K562 (cell line): ENCODE results near the gene GCHFR. TPM values are rescaled to one million over a fixed set of nuclear protein-coding genes. Genes with fewer than 3 reads are reported as not detected.

Experiments
- CBFA2T3 ChIP-seq: fragments of 450-650 bp; IDR thresholded peaks from 2 replicates; pipeline ENCODE4 v1.6.1; 2017
- CBFB ChIP-seq: sonication (generic); formaldehyde crosslinking; IDR thresholded peaks from 2 replicates; pipeline ENCODE4 v1.4.0; 2020; ENCODE audit warnings: mild to moderate bottlenecking, missing genetic modification reagents
- FOXK2 ChIP-seq, 2 experiments: fragments of 450-650 bp; IDR thresholded peaks in 1 of 2; conservative IDR thresholded peaks in 1 of 2; 2 replicates each; pipeline ENCODE4 v1.6.1; 2016; ENCODE audit warnings: low read depth in 2 of 2, mild to moderate bottlenecking in 1 of 2
- MYNN ChIP-seq, 2 experiments: sonication (generic); formaldehyde crosslinking in 1 of 2; IDR thresholded peaks; 2 replicates each; pipeline versions ENCODE4 v1.5.0 to v1.6.1; 2016 to 2020; ENCODE audit warnings: antibody characterized with exemption in 1 of 2, missing genetic modification reagents in 1 of 2
- ZC3H4 ChIP-seq: sonication (generic); formaldehyde crosslinking; IDR thresholded peaks from 2 replicates; pipeline ENCODE4 v1.9.0; 2021; ENCODE audit warnings: missing genetic modification reagents, borderline replicate concordance
- polyA plus RNA-seq, 8 experiments: library from polyadenylated mRNA; depleted of rRNA in 4 of 8; stranded (reverse) in 5 of 8; unstranded in 3 of 8; fragments of >200 nt; fragmentation: Nextera tagmentation in 2 of 8; fragmentation: Illumina TruSeq in 1 of 8; extraction: Ambion mirVana in 2 of 8; extraction: Trizol in 1 of 8; gene quantifications; 2 replicates each; pipeline versions ENCODE4 v1.2.1 to v1.2.3, GENCODE V29; 2011 to 2014; ENCODE audit warnings: inconsistent platforms in 1 of 8, missing spikeins in 1 of 8
- total RNA-seq, 7 experiments: library from RNA; depleted of rRNA in 6 of 7; stranded (reverse); fragments of >200 nt in 6 of 7; fragmentation: Illumina TruSeq in 2 of 7; extraction: Trizol in 2 of 7; gene quantifications; 2 replicates each; pipeline versions ENCODE4 v1.2.1 to v1.2.3, GENCODE V29; 2011 to 2021; ENCODE audit warnings: low replicate concordance in 1 of 7
- TF ChIP-seq, protein P1 (sequence below): sonication (generic); formaldehyde crosslinking; IDR thresholded peaks from 2 replicates; pipeline ENCODE4 v1.8.0; 2023; ENCODE audit warnings: missing genetic modification reagents, mild to moderate bottlenecking, borderline replicate concordance

GCHFR gene
- total and polyA plus RNA-seq, 9 of the 15 experiments (the other 6 are each of a cell fraction or from before 2014, with no cell fraction given) = 8.7 to 83.5 (median 20.8) TPM

DNA sequence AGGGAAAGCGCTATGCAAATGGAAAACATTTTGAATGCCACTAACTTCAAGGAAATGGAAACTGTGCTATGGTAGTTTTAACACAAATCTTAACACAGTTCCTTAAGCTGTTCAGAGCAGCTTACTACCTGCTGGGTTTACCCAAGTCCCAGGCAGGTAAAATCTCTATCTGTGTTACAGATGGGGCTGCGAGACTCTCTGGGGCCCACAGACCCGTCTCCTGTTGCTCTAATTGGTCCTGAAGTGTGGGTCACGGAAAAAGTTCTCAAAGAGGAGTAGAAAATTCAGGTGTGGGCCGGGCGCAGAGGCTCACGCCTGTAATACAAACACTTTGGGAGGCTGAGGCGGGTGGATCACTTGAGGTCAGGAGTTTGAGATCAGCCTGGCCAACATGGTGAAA, 26.1 kb downstream of the GCHFR start (continued):
- TF ChIP-seq, protein P1, sequence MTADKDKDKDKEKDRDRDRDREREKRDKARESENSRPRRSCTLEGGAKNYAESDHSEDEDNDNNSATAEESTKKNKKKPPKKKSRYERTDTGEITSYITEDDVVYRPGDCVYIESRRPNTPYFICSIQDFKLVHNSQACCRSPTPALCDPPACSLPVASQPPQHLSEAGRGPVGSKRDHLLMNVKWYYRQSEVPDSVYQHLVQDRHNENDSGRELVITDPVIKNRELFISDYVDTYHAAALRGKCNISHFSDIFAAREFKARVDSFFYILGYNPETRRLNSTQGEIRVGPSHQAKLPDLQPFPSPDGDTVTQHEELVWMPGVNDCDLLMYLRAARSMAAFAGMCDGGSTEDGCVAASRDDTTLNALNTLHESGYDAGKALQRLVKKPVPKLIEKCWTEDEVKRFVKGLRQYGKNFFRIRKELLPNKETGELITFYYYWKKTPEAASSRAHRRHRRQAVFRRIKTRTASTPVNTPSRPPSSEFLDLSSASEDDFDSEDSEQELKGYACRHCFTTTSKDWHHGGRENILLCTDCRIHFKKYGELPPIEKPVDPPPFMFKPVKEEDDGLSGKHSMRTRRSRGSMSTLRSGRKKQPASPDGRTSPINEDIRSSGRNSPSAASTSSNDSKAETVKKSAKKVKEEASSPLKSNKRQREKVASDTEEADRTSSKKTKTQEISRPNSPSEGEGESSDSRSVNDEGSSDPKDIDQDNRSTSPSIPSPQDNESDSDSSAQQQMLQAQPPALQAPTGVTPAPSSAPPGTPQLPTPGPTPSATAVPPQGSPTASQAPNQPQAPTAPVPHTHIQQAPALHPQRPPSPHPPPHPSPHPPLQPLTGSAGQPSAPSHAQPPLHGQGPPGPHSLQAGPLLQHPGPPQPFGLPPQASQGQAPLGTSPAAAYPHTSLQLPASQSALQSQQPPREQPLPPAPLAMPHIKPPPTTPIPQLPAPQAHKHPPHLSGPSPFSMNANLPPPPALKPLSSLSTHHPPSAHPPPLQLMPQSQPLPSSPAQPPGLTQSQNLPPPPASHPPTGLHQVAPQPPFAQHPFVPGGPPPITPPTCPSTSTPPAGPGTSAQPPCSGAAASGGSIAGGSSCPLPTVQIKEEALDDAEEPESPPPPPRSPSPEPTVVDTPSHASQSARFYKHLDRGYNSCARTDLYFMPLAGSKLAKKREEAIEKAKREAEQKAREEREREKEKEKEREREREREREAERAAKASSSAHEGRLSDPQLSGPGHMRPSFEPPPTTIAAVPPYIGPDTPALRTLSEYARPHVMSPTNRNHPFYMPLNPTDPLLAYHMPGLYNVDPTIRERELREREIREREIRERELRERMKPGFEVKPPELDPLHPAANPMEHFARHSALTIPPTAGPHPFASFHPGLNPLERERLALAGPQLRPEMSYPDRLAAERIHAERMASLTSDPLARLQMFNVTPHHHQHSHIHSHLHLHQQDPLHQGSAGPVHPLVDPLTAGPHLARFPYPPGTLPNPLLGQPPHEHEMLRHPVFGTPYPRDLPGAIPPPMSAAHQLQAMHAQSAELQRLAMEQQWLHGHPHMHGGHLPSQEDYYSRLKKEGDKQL (CRISPR knock-in tag) = no peak
- TF ChIP-seq MYNN (IDR thresholded peaks at IDR 0.05) (no peak), MYNN (CRISPR knock-in tag; IDR thresholded peaks at IDR 0.05) (no peak), CBFA2T3 (no peak), FOXK2 (conservative IDR thresholded peaks at IDR 0.05 in 1 of 2, IDR thresholded peaks at IDR 0.05 in 1 of 2; ENCODE audit: low read depth in 2 of 2) (no peak), CBFB (CRISPR knock-in tag) (no peak), ZC3H4 (CRISPR knock-in tag) (no peak)
